NAMALWA (cell line): ENCODE data around the gene NAA35.
"Not testable (repeated sequence)": the region's sequence is repeated elsewhere in the genome, so short reads cannot be mapped to it uniquely, and the experiment has no call there.

Experiments used
- DNase-seq: peaks from one replicate; pipeline ENCODE4 v3.0.0-alpha.2; 2015; ENCODE audit warnings: low spot score

Gene NAA35

GRCh38 chr9:86034863-86035734 is 94.2 kb downstream of the NAA35 start:
- peak; percentile 48 for DNase-seq

GRCh38 chr9:86035827-86036440 is 95.0 kb downstream of the NAA35 start:
- DNase-seq = no peak

- no peak for DNase-seq
These were observed 95.6 kb downstream of the NAA35 start for GRCh38 chr9:86036555-86036954.

GRCh38 chr9:86039991-86040860 is 99.3 kb downstream of the NAA35 start:
- no peak for DNase-seq

GRCh38 chr9:86040861-86041155 is 99.9 kb downstream of the NAA35 start:
- no peak for DNase-seq

GRCh38 chr9:86041311-86041741 is 100.4 kb downstream of the NAA35 start:
- no peak for DNase-seq

- no peak for DNase-seq
These were observed 101.4 kb downstream of the NAA35 start for GRCh38 chr9:86042199-86042978.

GRCh38 chr9:86043586-86043985 is 102.6 kb downstream of the NAA35 start:
- DNase-seq = no peak

- DNase-seq = peak; percentile 36
These were observed 103.1 kb downstream of the NAA35 start for GRCh38 chr9:86043999-86044398.

GRCh38 chr9:86045654-86046053 is 104.7 kb downstream of the NAA35 start:
- DNase-seq = no peak

- DNase-seq = no peak
These were observed 105.2 kb downstream of the NAA35 start for GRCh38 chr9:86046071-86046636.

GRCh38 chr9:86046930-86047341 is 106.0 kb downstream of the NAA35 start:
- no peak for DNase-seq

GRCh38 chr9:86047361-86047760 is 106.4 kb downstream of the NAA35 start:
- DNase-seq = no peak

GRCh38 chr9:86048018-86048742 is 107.2 kb downstream of the NAA35 start:
- DNase-seq = not testable (repeated sequence)

- DNase-seq = no peak
These were observed 111.9 kb downstream of the NAA35 start for GRCh38 chr9:86052556-86053468.

- DNase-seq = no peak
These were observed 113.7 kb downstream of the NAA35 start for GRCh38 chr9:86054695-86055094.

GRCh38 chr9:86057491-86057890 is 116.5 kb downstream of the NAA35 start:
- no peak for DNase-seq

- DNase-seq = no peak
These were observed 121.2 kb downstream of the NAA35 start for GRCh38 chr9:86061972-86062739.
